GM18519 (cell line): Measurements from ENCODE around the gene UBE2N.

ENCODE experiments used
- ATAC-seq: cut with Tn5 transposase; IDR thresholded peaks from one replicate; pipeline ENCODE4 v1.9.1; 2021; ENCODE audit warnings: mild to moderate bottlenecking, moderate library complexity; ENCODE audit not compliant: unreplicated experiment, low FRiP score

UBE2N gene, protein sequence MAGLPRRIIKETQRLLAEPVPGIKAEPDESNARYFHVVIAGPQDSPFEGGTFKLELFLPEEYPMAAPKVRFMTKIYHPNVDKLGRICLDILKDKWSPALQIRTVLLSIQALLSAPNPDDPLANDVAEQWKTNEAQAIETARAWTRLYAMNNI

DNA sequence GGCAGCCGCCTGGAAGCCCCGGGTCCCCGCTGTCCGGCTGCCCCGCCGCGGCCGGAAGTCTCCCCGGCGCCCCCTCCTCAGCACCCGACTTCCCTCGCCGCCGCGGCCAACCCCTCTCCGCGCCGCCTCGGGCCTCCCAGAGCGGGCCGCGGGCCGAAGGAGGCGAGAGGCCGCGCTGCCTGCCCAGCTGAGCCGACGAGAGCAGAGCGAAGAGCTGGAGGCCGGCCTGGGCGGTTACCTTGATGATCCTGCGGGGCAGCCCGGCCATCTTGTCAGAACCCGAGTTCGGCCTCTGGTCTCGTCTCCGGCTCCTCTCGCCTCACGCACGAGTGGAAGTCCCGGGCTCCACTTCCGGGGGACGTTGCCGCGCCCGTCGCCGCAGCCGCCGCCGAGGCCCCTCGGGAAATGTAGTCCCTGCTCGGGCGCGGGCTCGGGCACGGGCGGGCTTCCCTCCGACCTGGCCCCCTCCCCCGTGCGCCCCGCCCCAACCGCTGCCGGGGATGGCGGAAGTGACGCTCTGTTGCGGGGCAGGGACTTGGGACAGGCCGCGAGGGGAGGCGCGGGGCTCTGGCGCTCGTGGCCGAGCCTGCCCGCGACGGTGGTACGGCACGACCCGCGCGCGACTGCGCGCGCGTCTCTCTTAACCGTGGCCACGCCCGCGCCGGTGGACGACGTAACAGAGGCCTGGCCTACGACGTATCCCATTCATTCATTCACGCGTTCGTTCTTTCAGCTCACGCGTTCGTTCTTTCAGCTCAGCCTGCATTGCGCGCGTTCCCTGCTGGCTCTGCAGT is at the start of gene UBE2N:
UBE2N (minus strand) TSS at position 331 of the 794 bp plus-strand sequence; CDS start at position 268, 63 bp downstream.
- peak; percentile 58 for ATAC-seq

DNA sequence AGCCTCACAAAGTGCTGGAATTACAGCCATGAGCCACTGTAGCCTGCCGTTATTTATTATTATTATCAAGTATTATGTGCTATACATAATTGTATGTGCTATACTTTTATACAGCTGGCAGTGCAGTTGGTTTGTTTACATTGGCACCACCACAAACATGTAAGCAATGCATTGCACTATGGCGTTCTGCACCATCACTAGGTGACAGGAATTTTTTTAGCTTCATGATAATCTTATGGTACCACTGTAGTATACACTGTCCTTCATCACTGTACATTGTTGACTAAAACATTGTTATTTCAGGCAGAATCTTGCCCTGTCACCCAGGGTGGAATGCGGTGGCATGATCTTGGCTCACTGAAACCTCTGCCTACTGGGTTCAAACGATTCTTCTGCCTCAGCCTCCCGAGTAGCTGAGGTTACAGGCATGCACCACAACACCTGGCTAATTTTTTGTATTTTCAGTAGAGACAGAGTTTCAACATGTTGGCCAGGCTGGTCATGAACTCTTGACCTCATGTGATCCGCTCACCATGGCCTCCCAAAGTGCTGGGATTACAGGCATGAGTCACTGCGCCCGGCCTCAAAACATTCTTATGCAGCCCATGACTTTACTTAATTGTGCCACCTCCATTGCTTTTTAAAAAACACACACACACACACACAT is 42.7 kb upstream of the UBE2N start:
- no peak for ATAC-seq

DNA sequence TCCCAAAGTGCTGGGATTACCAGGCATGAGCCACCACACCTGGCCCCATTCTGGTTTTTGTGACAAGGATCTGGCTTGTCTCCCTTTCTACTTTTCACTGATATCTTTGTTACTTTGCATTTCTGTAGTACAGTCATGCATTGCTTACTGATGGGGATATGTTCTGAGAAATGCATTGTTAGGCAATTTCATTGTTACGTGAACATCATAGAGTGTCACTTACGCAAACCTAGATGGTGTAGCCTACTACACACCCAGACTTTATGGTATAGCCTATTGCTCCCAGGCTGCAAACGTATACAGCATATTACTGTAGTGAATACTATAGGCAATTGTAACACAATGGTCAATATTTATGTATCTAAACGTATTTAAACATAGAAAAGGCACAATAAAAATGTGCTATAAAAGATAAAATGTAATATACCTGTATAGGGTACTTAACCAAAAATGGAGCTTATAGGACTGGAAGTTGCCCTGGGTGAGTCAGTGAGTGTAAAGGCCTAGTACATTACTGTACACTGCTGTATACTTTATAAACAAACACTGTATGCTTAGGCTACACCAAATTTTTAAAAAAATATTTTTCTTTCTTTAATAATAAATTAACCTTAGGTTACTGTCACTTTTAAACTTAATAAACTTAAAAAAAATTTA is 41.5 kb upstream of the UBE2N start:
- ATAC-seq, result no peak

DNA sequence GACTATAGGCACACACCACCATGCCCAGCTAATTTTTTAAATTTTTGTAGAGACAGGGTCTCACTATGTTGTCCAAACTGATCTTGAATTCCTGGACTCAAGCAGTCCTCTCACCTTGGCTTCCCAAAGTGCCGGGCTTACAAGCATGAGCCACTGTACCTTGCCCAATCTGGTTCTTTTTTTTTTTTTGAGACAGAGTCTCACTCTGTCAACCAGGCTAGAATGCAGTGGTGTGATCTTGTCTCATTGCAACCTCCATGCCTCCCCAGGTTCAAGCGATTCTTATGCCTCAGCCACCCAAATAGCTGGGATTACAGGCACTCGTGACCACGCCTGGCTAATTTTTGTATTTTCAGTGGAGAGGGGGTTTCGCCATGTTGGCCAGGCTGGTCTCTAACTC is 41.0 kb upstream of the UBE2N start:
- no peak for ATAC-seq

GRCh38 chr12:93476555-93476954 is 34.8 kb upstream of the UBE2N start:
- ATAC-seq, result no peak

DNA sequence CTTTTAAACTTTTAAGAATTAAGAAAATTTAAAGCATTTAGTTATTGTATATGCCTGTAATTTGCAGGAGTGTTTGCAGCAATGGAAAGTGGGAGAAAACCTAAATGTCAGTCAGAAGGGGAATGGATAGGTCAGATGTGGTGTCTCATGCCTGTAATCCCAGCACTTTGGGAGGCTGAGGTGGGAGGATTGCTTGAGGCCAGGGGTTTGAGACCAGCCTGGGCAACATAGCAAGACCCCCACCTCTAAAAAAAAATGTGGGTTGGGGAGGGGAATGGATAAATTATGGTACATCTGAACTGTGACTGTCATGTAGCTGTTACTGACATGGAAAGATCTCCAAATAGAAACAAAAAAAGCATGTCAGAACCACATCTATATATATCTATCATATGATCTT is 27.6 kb upstream of the UBE2N start:
- ATAC-seq, result no peak

GRCh38 chr12:93468008-93468371 is 26.2 kb upstream of the UBE2N start:
- peak; percentile 21 for ATAC-seq

DNA sequence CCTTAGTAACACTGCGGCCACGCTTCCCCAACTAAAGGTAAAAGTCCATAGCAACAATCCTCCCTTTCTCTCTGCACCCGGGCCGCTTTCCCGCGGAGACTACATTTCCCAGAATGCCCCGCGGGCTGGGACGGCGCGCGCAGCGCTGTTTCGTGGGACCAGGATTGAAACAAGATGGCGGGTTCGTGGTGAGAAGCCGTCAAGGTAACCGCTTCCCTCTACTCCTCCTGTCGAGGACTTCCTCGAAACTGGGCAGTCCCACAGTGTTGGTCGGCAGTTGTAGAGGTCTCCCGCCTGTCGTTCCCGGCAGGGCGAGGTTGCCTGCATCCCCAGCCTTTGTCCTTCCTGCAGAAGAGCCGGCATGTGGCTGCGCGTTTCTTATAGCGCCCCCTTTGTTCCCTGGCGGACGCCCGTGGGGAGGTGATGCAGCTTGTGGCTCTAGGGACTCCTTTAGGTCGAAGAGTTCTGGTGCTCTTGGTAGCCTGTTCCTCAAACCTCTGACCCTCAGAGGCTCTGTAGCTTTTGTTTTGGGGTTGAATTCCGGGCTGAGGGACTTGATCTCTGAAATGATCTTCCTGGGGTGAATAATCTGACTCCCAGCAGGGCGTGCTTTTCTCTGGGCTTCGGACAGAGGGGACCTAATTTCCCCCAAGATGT is 25.7 kb upstream of the UBE2N start, which contains the start of gene MRPL42:
MRPL42 (plus strand) TSS at position 164 of the 657 bp plus-strand sequence. CDS start 1,772 bp downstream, outside the sequence.
- peak; percentile 76 for ATAC-seq

DNA sequence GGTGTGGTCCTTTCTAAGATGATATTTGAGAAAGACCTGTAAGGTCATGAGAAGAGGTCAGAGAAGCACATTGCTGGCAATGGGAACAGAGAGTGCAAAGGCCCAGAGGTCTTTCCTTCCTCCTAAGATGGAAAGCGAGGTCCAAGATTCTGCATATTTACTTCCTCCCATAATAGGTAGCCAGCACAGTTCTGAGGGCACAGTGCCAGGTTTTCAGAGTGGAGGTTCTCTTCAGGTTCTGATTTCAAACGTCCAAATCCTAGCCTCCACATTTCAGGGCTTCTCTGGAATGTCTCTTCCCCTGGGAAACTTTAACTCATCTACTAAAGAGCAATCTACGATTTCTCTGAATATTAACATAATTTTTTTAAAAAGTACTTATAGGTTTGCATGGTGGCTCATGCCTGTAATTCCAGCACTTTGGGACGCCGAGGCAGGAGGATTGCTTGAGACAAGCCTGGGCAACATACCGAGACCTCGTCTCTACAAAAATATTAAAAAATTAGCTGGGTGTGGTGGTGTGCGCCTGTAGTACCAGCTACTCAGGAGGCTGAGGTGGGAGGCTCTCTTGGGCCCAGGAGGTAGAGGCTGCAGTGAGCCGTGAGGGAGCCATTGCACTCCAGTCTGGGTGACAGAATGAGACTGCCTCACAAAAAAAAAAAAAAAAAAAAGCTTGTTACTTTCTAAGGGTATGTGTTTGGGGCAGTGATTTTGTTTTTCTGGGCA is 25.0 kb upstream of the UBE2N start:
- ATAC-seq, result no peak

DNA sequence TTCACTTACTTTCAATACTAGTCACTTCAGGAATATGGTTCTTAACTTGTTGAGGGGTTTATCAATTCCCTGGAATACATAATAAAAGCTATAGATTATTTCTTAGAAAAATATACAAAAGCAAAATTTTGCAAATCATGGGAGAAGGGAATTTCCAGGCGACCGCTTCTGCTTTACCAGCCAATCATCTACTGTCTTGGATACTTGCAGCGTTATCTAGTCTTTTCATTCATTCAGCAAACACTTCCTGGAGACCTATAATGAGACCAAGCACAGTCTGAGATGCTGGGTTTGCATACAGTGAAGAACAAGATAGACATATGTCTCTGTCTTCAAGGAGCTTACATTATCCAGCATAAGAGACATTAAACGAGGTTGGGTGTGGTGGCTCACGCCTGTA is 24.1 kb upstream of the UBE2N start:
- no peak for ATAC-seq

GRCh38 chr12:93461503-93461902 is 19.8 kb upstream of the UBE2N start:
- ATAC-seq, result no peak

- ATAC-seq, result no peak
Observed at GRCh38 chr12:93460902-93461301, 19.2 kb upstream of the UBE2N start.

DNA sequence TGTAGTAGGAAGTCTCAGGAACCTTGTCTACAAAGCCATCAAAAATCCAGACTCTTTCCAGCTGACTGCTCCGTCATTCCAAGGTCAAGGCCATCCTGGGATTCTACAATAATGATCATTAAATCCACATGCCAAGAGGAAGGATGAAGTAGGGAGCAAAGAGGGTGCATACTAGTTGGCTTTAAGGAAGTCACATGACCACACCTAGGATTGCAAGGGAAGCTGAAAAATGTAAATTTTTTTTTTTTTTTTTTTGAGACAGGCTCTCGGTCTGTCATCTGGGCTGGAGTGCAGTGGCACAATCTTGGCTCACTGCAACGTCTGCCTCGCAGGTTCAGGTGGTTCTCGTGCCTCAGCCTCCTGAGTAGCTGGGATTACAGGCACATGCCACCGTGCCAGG is 18.3 kb upstream of the UBE2N start:
- ATAC-seq, result no peak

DNA sequence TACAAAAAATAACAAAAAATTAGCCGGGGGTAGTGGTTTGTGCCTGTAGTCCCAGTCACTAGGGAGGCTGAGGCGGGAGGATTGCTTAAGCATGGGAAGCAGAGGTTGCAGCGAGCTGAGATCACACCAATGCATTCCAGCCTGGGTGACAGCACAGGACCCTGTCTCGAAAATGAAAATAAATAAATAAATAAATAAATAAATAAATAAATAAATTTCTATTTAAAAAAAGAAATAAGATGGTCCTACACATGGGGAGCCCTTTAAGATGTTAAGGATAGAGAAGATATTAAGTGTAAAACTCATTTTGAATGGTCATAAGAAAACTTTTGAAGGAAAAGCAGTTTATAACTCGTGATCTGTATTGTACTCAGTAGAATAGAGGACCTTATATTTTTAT is 17.4 kb upstream of the UBE2N start:
- ATAC-seq, result no peak

DNA sequence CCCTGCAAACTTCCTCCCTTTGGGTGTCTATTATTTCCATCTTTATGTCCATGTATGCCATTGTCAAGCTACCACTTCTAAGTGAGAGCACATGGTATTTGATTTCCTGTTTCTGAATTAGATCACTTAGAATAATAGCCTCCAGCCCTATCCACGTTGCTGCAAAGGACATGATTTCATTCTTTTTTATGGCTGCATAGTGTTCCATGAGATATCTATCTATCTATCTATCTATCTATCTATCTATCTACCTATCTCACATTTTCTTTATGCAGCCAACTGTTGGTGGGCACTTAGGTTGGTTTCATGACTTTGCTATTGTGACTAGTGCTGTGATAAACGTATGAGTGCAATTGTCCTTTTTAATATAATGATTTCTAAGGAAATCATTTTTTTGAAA is 14.3 kb upstream of the UBE2N start:
- no peak for ATAC-seq

- no peak for ATAC-seq
Observed at GRCh38 chr12:93453633-93454032, 11.9 kb upstream of the UBE2N start.

- ATAC-seq, result no peak
Observed at GRCh38 chr12:93451423-93452158, 9.8 kb upstream of the UBE2N start.

DNA sequence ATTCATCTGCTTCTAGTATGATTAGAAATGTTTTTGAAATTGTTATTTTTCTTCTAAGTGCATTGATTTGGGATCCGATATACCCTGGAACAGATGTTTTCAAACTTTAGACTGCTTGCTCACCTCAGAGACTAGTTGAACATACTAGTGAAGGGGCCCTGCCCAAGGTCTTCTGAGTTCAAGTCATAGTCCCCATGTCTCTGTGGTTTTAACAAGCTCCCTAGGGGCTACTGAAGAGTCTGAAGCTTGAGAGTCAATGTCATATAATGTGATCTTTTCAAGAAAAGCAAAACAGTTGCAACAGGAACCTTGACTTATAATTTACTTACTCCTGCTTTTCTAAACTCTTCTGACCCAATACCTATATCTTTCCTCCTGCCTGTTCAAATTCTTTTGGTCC is 7.5 kb upstream of the UBE2N start:
- ATAC-seq, result peak; percentile 80

- ATAC-seq, result no peak
Observed at GRCh38 chr12:93448796-93449195, 7.0 kb upstream of the UBE2N start.
